Right lung (tissue), 5 donors: ENCODE results near the gene PDIA5. TPM values are rescaled to one million over a fixed set of nuclear protein-coding genes. Genes with fewer than 3 reads are reported as not detected.

Experiments used
- DNase-seq, 2 donors: peaks; one replicate each; pipeline ENCODE4 v3.0.0-alpha.2; 2013
- polyA plus RNA-seq, 5 donors: library from polyadenylated mRNA; unstranded; fragments of 120-200 nt; gene quantifications; one replicate each; pipeline versions ENCODE4 v1.2.1 to v1.2.3, GENCODE V29; 2013; ENCODE audit warnings: inconsistent platforms in 1 of 5, low replicate concordance in 1 of 5; ENCODE audit not compliant: insufficient read length in 5 of 5, insufficient read depth in 1 of 5

Gene PDIA5
- polyA plus RNA-seq, 5 donors, result 25.8 to 33.8 (median 30.6) TPM

DNA sequence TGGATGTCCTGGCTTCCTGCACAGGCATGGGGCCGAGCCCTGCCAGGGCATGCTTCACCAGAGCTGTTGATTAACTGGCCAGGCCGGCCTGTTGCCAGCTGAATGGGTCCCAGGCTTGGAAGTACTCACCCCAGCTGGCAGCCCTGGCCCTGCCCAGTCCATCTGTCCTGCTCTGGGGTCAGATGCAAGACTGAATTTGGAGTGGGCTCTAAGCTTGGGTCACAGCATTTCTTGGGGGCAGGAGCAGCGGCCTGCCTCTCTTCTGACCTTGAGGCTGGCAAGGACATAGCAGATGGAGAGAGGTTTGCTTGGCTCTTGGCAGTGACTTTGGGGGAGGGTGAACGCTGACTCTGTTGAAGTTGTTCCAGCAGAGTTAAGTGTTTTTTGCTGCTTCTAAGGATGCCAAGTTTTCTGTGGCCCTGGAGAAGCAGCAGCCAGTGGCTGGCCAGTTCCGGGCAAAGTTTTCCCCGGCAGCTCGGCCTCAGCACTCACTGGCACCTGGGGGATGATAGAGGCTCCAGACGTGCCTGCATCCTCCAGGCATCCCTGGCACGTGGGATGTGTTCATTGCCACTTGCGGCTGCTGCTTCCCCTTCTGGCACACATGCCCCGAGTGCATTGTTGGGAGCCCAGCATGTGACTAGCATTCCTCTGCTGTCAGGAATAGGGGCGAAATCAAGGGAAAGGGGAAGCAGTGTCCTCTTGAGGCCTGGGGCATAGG is 22.9 kb downstream of the PDIA5 start:
- DNase-seq, result no peak

- no peak for DNase-seq
Observed at GRCh38 chr3:123090728-123091531, 24.1 kb downstream of the PDIA5 start.

- no peak for DNase-seq
Observed at GRCh38 chr3:123092243-123092642, 25.4 kb downstream of the PDIA5 start.

GRCh38 chr3:123093696-123094095 is 26.9 kb downstream of the PDIA5 start:
- no peak for DNase-seq

DNA sequence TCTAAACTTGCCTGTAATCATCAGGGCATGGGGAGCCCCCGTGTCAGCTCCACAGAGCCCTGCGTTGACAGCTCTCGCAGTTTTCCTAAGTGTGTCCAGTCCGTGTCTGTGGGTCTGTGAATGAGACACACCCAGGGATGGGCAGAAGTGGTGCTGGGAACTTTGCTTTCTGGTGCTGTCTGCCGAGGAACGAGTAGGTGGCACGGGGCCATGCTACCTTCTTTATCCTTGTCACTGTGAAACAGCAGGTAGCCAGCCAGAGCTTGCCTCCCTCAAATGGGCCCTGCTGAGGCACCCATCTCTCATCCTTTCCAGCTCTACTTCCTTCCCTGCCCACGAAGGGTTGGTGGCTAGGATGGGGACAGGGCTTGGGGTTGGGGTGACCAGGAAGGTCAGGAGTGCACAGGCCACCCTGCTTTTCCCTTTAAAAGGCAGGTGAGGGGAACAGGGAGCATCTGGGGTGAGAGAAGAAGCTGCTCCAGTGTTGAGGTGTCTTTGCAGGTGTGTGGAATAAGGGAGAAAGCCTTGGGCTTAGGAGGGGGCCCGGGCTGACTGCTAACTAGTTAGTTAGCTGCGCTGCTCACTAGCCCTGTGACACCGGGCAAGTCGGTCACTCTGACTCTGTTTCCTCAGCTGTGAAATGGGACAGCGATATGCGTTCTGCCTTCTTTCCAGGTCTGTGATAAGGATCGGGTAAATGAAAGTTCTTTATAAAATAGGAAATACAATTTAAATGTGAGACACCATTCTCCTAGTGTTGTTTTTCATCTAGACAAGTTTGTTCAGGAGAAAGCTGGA is 27.9 kb downstream of the PDIA5 start:
- DNase-seq, result no peak

DNA sequence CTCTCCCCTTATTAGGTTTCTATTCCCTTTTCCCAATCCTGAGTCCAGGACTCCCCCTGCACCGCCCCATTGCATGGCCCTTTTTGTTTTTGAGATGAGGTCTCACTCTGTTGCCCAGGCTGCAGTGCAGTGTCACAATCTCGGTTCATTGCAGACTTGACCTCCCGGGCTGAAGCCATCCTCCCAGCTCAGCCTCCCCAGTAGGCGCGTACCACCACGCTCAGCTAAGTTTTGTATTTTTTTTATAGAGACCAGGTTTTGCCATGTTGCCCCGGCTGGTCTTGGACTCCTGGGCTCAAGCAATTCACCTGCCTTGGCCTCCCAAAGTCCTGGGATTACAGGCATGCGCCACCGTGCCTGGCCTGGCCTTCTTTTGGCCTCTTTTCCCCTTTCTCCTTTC is 29.3 kb downstream of the PDIA5 start:
- DNase-seq, result no peak

DNA sequence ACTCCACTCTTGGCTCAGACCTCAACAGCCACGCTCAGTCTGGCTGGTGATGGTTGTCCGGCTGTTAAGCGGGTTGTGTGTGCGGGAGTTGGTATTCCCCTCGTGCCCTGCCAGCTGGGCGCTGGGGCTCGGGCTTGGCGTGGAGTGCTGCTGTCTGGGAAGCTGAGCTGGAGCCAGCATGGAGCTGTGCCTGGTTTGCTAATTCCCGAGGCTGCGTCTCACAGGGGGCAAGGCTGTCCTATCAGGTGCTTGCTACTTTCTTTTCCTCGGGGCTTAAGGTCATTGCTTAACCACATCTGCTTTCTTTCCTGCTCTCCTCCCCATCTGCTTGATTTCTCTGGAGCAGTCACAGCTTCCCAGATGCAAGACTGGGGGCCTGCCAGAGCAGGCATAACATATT is 29.9 kb downstream of the PDIA5 start:
- no peak for DNase-seq

GRCh38 chr3:123098426-123099330 is 31.9 kb downstream of the PDIA5 start:
- no peak for DNase-seq

- DNase-seq, result no peak
Observed at GRCh38 chr3:123099331-123100192, 32.7 kb downstream of the PDIA5 start.

- DNase-seq, result no peak
Observed at GRCh38 chr3:123100193-123100776, 33.5 kb downstream of the PDIA5 start.

DNA sequence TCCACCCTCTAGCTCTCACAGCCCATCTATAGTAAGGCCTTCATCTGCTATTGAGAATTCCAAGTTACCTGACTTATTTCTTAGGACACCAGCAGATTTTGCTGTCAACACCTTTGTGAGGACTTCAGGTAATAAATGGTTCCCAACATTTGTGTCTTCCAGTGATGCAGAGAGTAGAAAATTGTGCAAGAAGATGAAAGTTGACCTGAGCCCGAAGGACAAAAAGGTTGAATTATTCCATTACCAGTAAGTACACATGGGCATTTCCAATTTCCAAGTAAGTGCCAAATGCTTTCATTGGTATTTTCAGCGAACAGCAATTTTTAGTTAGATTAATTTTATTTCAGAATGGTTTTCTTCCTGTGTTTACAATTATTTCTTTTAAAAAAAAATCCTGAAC is 35.4 kb downstream of the PDIA5 start:
- DNase-seq, result no peak

GRCh38 chr3:123102826-123103225 is 36.0 kb downstream of the PDIA5 start:
- no peak for DNase-seq

DNA sequence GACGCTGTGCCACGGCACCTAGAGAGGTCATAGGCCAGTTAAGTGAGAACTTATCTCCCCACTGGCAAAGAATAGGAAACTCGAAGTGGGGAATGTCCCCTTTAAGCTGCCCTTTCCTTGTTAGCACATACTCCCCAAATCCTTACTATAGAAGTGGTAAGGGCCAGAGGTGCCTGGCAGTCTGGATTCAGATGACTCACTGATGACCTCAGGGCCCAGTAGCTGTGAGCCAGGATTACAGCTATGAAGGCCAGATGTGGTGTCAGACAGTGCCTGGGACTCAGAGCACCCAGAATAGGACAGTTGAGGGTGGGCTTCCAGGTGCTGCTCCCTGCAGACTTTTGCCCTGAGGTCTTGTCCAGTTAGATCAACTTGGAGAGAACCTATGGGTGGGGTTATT is 37.7 kb downstream of the PDIA5 start:
- DNase-seq, result no peak

GRCh38 chr3:123105201-123106189 is 38.7 kb downstream of the PDIA5 start:
- no peak for DNase-seq

GRCh38 chr3:123110282-123110975 is 43.6 kb downstream of the PDIA5 start:
- DNase-seq, result no peak

- DNase-seq, result no peak
Observed at GRCh38 chr3:123110976-123111615, 44.3 kb downstream of the PDIA5 start.

- DNase-seq, result no peak
Observed at GRCh38 chr3:123111640-123112039, 44.8 kb downstream of the PDIA5 start.

DNA sequence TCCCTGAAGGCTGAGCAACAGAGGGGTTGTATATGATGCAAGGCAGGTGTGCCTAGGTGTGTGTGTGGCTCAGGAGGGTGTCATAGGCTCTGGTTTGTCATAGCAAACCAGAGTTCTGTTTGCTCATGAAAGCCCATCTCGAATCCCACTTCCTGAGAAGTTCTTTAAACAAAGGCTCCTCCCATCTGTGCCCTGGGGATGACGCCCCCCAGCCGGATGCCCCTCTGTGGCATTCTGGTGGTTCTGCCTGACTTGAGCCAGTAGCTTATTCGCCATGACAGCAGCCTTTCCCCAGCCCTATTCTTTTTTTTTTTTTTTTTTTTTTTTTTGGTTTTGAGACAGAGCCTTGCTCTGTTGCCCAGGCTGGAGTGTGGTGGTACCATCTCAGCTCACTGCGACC is 45.4 kb downstream of the PDIA5 start:
- no peak for DNase-seq
